ENCODE measurements around the gene RPL13.
A peak's percentile ranks its signal among the peaks of the same experiment; 100 is the strongest.
"Not testable (repeated sequence)": the region's sequence is repeated elsewhere in the genome, so short reads cannot be mapped to it uniquely, and the experiment has no call there.

The RPL13 gene

DNA sequence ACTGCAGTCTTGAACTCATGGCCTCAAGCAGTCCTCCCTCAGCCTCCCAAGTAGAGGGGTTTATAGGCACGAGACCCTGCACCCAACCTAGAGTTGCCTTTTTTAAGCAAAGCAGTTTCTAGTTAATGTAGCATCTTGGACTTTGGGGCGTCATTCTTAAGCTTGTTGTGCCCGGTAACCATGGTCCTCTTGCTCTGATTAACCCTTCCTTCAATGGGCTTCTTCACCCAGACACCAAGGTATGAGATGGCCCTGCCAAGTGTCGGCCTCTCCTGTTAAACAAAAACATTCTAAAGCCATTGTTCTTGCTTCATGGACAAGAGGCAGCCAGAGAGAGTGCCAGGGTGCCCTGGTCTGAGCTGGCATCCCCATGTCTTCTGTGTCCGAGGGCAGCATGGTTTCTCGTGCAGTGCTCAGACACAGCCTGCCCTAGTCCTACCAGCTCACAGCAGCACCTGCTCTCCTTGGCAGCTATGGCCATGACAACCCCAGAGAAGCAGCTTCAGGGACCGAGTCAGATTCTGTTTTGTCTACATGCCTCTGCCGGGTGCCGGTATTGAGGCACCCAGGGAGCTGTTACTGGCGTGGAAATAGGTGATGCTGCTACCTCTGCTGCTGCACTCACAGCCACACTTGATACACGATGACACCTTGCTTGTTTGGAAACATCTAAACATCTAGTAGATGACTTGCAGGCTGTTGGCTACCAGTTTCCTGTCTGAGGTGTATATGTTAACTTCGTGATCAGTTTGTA lies 3.3 kb downstream of the RPL13 start:
- DNase-seq = no peak

DNA sequence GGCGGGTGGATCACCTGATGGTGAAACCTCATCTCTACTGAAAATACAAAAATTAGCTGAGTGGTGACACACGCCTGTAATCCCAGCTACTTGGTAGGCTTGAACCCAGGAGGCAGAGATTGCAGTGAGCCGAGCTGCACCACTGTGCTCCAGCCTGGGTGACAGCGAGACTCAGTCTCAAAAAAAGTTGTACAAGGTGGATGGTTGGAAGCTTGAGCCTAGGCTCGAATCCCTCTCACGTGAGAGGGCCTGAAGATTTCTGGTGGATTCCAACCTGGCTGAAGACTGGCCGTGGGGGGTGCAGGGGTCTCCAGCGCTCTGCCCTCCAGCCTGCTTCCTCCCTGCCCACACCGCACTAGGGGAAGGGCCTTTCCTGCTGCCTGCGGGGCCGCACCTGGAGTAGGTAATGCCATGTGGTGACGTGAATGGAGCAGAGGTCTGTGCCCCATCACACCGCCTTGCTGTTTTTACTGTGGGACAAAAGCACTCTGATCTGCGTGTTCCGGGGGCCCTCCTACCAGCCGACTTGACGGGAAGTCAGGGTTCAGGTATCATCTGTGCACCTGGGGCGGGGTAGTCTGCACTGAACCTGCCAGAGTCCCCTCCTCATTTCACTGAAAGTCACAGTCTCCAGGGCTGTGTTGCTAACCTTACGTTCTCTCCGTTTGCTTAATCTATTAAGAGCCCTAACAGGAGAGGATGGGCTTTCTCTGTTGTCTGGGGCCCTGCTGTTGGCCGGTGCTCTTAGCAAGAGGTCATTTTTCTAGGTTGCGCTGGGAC lies 4.2 kb downstream of the RPL13 start:
- DNase-seq = peak; percentile 19

- peak; percentile 56 for DNase-seq
Observed at GRCh38 chr16:89565256-89565505, 4.7 kb downstream of the RPL13 start.

DNA sequence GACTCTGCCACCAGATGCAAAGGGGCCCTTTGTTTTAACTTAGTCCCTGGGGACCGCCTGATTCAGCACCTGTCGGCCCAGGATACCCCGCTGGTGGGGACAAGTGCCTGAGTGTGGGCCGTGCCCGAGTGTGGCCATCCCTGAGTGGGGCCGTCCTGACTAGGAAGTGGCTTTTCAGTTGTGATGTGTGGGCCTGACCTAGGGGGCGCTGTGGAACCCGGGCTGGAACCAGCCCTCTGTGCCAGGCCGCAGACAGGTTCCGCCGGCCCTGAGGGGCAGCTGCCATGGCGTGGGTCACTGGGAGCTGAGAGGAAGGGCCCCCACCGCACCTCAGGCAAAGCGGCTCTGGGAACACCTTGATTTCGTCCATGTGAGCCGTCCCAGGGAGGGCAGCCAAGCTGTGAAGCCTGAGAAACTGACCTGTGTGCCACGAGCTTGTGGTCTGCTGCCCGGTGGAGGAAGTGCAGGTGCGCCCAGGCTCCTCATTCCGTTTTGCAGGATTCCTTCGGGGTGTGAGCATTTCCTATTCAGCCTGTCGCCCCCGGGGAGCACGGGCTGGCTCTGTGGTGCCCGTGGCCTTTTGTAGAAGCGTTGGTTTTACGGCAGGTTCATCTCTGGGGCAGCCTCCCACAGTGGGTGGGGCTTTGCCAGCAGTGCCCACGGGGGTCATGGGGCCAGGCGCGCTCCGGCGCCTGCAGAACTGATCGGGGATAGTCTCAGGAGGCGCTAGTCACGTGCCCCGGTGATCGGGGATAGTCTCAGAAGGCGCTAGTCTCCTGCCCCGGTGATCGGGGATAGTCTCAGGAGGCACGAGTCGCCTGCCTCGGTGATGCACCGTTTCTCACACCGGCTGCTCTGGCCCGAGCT lies 5.3 kb downstream of the RPL13 start:
- peak; percentile 39 for DNase-seq

DNA sequence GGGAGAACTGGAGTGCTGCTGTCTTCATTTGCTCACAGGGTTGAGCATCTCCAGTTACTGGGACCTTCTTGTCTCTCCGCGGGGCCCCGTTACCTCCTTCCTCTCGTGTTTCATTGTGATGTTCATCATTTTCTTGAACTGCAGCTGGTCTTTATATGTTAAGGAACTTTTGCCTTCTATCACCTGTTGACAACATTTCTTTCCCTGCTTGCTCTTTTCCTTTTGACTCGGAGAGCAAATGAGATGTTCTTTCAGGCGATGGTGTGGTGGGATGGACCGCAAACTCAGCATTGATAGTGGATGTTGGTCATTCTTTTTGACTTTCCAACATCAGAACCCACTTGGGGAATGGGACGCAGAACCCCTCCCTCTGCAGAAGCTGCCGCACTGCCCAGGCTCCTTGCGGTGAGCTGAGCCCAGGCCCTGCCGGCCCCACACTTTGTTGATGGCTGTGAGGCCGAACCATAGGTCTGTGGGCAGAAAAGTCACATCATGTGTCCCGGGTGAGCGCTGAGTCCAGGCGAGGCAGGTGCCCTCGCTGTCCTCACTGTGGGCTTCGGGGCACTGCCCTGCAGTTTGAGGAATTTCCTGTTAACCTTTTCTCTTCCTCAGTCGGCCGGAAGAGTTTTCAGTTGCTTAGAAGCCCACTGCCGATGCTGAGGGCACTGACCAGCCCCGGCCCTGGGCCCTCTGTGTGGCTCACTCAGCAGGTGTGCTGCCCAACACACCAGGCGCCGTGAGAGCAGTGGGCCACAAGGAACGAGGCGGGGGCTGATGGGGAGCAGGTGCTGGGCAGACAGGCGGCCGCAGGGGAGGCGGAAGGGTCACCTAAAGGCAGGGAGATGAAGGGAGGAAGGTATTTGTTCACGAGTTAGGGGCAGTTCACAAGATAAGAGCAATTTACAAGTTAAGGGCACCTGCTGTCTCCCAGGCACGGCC lies 7.4 kb downstream of the RPL13 start:
- no peak for DNase-seq

GRCh38 chr16:89569506-89570341 lies 9.2 kb downstream of the RPL13 start:
- DNase-seq = no peak

DNA sequence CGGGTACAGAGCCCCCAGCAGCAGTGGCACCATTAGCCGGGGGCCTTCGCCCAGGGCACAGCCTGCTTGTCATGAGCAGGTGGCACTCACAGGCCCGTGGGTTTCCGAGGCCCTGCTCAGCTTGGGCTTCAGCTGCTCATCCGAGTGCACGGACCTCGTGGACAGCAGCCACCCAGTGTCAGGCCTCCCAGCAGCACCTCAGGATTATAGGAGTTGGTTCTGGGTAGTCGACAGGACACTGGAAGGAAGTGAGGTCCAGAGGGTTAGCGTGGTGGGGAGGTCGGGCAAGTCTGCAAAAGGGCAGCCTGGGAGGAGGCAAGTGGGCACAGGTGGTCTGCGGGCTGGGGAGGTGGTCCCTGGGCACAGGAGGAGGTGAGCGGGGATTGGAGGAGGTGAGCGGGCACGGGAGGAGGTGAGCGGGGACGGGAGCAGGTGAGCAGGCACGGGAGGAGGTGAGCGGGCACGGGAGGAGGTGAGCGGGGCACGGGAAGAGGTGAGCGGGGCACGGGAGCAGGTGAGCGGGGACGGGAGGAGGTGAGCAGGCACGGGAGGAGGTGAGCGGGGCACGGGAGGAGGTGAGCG lies 10.0 kb downstream of the RPL13 start:
- no peak for DNase-seq

- not testable (repeated sequence) for DNase-seq
Observed at GRCh38 chr16:89570983-89571598, 10.6 kb downstream of the RPL13 start.

DNA sequence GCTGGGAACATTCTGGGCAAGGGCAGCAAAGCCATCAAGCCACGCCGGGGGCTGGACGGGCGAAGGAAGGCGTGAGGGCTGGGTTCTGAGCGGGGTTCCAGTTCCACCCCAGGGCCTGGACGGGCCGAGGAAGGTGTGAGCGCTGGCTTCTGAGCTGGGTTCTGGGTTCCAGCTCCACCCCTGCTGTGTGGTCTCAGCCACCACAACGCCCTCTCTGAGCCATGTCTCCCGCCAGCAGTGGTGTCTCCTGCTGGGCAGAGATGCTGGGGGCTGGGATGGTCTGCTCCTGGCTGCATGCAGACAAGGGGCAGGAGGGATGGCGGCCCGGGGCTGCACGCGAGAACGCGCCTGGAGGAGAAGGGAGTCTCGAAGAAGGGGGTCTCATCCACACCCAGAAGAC lies 11.2 kb downstream of the RPL13 start:
- DNase-seq = no peak

- no peak for DNase-seq
Observed at GRCh38 chr16:89572073-89572484, 11.6 kb downstream of the RPL13 start.

- DNase-seq = no peak
Observed at GRCh38 chr16:89572485-89573205, 12.2 kb downstream of the RPL13 start.

GRCh38 chr16:89573826-89574680 lies 13.6 kb downstream of the RPL13 start:
- no peak for DNase-seq

DNA sequence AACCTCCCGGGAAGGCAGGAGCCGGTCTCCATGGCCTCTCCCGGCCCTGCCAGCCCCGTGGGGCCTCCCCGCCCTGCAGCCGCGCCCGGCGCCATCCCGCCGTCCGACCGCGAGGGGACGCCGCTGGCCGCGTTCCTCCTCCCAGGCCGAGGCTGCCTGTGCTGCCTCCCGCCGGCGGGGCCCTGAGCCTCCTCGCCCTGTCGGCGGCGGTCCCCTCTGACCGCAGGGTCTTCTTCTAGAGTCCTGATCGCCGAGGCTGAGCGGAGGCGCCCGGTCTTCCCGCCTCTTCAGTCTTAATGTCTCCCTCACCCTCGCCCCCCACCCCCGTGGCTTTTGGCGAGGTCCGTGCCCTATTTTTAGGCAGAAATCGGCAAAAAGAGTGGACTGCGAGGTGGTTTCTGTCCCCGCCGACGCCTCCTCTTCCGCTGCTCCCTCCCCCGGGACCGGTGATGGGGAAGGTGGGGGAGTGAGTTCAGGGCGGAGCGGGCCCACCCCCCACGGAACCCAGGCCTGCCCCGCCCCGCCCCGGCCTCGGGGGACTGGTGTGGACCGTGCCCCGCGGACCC lies 14.3 kb downstream of the RPL13 start:
- no peak for DNase-seq

GRCh38 chr16:89575247-89576152 lies 15.0 kb downstream of the RPL13 start, which contains the start of gene CPNE7:
CPNE7 (plus strand) TSS chr16:89575758; CDS start chr16:89575898, 140 bp downstream.
- DNase-seq = peak; percentile 29

DNA sequence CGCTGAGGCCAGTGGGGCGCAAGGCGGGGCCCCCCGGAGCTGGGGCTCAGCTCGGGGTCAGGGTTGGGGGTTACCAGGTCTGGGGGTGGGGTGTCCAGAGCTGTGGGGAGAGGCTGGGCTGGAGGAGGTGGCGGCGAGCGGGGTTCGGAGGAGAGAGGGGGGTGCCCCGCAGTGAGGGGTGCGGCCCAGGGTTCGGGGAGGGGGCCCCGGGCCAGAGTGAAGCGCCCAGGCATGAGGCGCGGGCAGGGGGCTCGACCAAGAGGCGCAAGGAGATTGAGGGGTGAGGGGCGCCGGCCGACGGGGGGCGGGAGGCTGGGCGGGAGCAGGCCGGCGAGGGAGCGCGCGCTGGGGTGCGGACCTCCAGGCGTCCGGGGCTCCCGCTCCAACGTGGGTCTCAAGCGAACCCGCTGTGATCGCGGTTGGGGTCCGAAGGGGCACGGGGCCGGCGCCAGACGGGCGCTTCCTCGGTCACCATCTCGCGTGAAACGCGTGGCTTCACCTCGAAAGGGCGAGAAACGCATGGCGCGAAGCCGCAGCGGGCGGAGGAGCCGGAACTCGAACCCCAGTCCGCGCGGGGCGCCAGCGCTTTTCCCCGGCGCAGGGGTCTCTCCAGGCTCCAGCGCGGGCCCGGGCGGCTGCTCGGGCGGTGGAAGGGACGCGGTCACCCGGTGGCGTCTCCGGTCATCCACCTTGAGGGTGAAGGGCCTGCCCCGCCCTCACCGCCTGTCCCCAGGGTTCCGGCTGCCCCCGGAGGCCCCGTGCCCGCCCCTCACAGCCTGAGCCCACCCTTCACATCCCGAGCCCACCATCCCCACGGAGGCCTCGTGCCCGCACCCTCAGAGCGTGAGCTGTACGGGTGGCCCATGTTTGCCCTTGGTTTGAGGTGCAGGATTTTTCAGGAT lies 15.9 kb downstream of the RPL13 start:
- DNase-seq = no peak

DNA sequence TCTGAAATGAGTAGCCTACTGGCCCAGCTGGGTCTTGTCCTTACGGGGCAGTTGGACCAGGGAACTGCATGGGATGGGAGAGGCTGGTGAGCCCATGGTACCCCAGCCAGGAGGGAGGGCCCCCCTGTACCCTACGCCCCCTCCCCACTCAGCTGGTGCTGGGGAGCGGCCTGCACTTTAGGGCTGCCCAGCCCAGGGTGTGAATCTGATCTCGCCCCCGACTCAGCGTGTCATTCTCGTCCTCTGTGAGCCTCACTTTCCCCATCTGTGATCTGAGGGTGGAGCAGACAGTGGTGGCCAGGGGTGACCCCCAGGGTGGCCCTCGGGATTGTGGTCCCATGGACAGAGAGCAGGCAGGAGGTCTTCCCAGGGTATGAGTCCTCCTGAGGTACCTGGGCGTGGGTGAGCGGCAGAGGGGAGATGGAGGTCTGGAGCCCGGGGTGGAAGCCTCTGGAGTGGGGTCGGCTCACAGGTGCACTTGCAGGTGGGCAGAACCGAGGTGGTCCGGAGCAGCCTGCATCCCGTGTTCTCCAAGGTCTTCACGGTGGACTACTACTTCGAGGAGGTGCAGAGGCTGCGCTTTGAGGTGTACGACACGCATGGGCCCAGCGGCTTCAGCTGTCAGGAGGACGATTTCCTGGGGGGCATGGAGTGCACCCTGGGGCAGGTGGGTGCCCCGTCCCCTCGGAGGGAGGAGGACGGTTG lies 16.7 kb downstream of the RPL13 start:
- no peak for DNase-seq
